ENCODE measurements around the gene PDCD7. TPM values are rescaled to one million over a fixed set of nuclear protein-coding genes. Genes with fewer than 3 reads are reported as not detected.

PDCD7 gene
- total RNA-seq, 1 experiment from 2014 or later, result 31.6 TPM

- Histone ChIP-seq H4K20me1 (ENCODE audit: insufficient read depth) (no peaks in the 10 kb centered on the region), H3K9ac (ENCODE audit: low read length) (no peak overlapping the region), H3K9me3 (ENCODE audit: control insufficient read depth in 1 of 2, insufficient read depth in 1 of 2, low read depth in 1 of 2, low read length in 2 of 2) (no peaks in the 10 kb centered on the region), H3K4me1 (ENCODE audit: control insufficient read depth in 1 of 2, insufficient read depth in 2 of 2, low read length in 2 of 2) (no peaks in the 10 kb centered on the region), H3K27ac (ENCODE audit: low read depth, low read length) (no peak overlapping the region), H3K4me2 (ENCODE audit: low read length) (no peak overlapping the region), H3K79me2 (ENCODE audit: insufficient read depth, low read length) (peaks cover 21% of the 10 kb centered on the region; the same call in 1 of the 2 replicates), H2AFZ (ENCODE audit: low read depth, low read length, poor library complexity, severe bottlenecking) (no peak overlapping the region), H3K9me2 (ENCODE audit: insufficient read depth) (no peaks in the 10 kb centered on the region), H3K36me3 (ENCODE audit: control insufficient read depth in 1 of 2, insufficient read depth in 2 of 2, low read length in 2 of 2) (peaks cover 8 to 21% of the 10 kb centered on the region in 2 experiments), H3K4me3 (replicated peaks in 1 of 2; ENCODE audit: low read depth in 1 of 2, low read length in 2 of 2) (no peak overlapping the region), H3K27me3 (ENCODE audit: insufficient read depth, low read length) (no peaks in the 10 kb centered on the region)
- ChIA-PET CTCF (no interaction called here), RAD21 (ENCODE audit: low non-redundant PET in 1 of 2, low total read pairs in 2 of 2, uncharacterized antibody in 2 of 2, unreplicated experiment in 2 of 2) (no interaction called here), POLR2A (no interaction called here)
- DNase-seq (ENCODE audit: low read depth, low spot score), result no peak
- no peak for ATAC-seq
- BruUV-seq (replicated peaks), result no TSS peak
- intact Hi-C loops (cut with micrococcal nuclease), result no loop called here
- TF ChIP-seq SP1 (IDR thresholded peaks at IDR 0.05; ENCODE audit: low read depth) (no peak), FOSL1 (IDR thresholded peaks at IDR 0.05; ENCODE audit: low read depth) (no peak), EZH2phosphoT487 (IDR thresholded peaks at IDR 0.05; ENCODE audit: borderline replicate concordance) (no peak), TCF7L2 (IDR thresholded peaks at IDR 0.05; ENCODE audit: borderline replicate concordance, extremely low read depth, insufficient read depth, insufficient read length) (no peak), EGR1 (IDR thresholded peaks at IDR 0.05; ENCODE audit: low read depth) (no peak), SRF (IDR thresholded peaks at IDR 0.05; ENCODE audit: low read depth) (no peak), ELF1 (IDR thresholded peaks at IDR 0.05; ENCODE audit: borderline replicate concordance, low read depth) (no peak)
- TF ChIP-seq, protein P1, sequence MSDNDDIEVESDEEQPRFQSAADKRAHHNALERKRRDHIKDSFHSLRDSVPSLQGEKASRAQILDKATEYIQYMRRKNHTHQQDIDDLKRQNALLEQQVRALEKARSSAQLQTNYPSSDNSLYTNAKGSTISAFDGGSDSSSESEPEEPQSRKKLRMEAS (IDR thresholded peaks at IDR 0.05), result no peak
These were observed 37.8 kb upstream of the PDCD7 start for GRCh38 chr15:65171428-65171827.

DNA sequence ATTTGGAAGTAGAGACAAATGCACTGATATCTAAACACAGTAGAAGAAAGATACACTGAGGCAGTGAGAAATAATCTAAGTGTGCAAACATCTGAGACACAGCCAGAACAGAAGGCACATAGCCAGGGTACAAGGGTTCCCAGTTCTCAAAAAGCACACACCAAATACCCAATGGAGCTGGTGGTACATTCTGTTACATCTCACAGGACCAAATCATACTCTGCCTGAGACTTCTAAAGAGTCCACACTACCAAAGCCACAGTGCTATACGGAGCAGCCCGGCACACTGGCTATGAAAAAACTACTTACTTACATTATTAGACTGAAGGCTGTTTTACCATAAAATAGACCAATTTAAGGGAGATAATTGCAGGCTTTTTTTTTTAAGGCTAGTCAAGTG, 32.3 kb upstream of the PDCD7 start:
- Histone ChIP-seq H3K27ac (ENCODE audit: low read depth, low read length) (no peak overlapping the region), H3K4me2 (ENCODE audit: low read length) (no peak overlapping the region), H3K9me3 (ENCODE audit: control insufficient read depth in 1 of 2, insufficient read depth in 1 of 2, low read depth in 1 of 2, low read length in 2 of 2) (no peaks in the 10 kb centered on the region), H3K27me3 (ENCODE audit: insufficient read depth, low read length) (no peaks in the 10 kb centered on the region), H3K36me3 (ENCODE audit: control insufficient read depth in 1 of 2, insufficient read depth in 2 of 2, low read length in 2 of 2) (peaks cover 11 to 17% of the 10 kb centered on the region in 2 experiments; a peak in 3 of 4 replicates), H3K9me2 (ENCODE audit: insufficient read depth) (no peaks in the 10 kb centered on the region), H3K4me3 (replicated peaks in 1 of 2; ENCODE audit: low read depth in 1 of 2, low read length in 2 of 2) (no peak overlapping the region), H3K79me2 (ENCODE audit: insufficient read depth, low read length) (peaks cover 19% of the 10 kb centered on the region; the same call in 1 of the 2 replicates), H2AFZ (ENCODE audit: low read depth, low read length, poor library complexity, severe bottlenecking) (no peak overlapping the region), H4K20me1 (ENCODE audit: insufficient read depth) (no peaks in the 10 kb centered on the region), H3K4me1 (ENCODE audit: control insufficient read depth in 1 of 2, insufficient read depth in 2 of 2, low read length in 2 of 2) (no peaks in the 10 kb centered on the region), H3K9ac (ENCODE audit: low read length) (no peak overlapping the region)
- intact Hi-C loops (cut with micrococcal nuclease), result no loop called here
- no peak for DNase-seq (ENCODE audit: low read depth, low spot score)
- CTCF ChIA-PET, result no interaction called here
- no peak for TF ChIP-seq CBX3 (IDR thresholded peaks at IDR 0.05; ENCODE audit: low read depth)
- no peak for TF ChIP-seq YY1 (IDR thresholded peaks at IDR 0.05; ENCODE audit: extremely low read depth, insufficient replicate concordance, low read depth, low read length)
- TF ChIP-seq, protein P1 (IDR thresholded peaks at IDR 0.05), result no peak
- POLR2A ChIA-PET, result no interaction called here
- BruUV-seq (replicated peaks), result no TSS peak
- RAD21 ChIA-PET (ENCODE audit: low non-redundant PET in 1 of 2, low total read pairs in 2 of 2, uncharacterized antibody in 2 of 2, unreplicated experiment in 2 of 2), result no interaction called here
- ATAC-seq, result no peak
